ENCODE data around the gene NFIL3.

DNA sequence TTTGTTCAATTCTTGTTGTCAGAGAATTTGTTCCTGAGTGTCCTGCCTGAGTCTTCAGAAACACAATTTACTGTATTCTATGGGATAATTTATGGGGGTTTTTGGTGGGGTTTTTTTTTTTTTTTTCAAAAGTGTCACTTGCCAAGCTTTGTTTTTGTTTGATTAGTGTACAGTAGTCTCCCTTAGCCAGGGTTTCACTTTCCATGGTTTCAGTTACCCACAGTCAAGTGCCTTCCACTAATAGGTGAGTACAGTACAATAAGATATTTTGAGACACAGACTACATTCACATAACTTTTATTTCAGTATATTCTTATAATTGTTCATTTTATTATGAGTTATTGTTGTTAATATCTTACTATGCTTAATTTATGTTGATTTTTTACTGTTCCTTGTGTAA is 36.9 kb downstream of the NFIL3 start:
- TF ChIP-seq, protein P1, sequence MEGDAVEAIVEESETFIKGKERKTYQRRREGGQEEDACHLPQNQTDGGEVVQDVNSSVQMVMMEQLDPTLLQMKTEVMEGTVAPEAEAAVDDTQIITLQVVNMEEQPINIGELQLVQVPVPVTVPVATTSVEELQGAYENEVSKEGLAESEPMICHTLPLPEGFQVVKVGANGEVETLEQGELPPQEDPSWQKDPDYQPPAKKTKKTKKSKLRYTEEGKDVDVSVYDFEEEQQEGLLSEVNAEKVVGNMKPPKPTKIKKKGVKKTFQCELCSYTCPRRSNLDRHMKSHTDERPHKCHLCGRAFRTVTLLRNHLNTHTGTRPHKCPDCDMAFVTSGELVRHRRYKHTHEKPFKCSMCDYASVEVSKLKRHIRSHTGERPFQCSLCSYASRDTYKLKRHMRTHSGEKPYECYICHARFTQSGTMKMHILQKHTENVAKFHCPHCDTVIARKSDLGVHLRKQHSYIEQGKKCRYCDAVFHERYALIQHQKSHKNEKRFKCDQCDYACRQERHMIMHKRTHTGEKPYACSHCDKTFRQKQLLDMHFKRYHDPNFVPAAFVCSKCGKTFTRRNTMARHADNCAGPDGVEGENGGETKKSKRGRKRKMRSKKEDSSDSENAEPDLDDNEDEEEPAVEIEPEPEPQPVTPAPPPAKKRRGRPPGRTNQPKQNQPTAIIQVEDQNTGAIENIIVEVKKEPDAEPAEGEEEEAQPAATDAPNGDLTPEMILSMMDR (IDR thresholded peaks at IDR 0.05; ENCODE audit: poor library complexity, severe bottlenecking) = no peak
- TF ChIP-seq EP300 (conservative IDR thresholded peaks at IDR 0.05; ENCODE audit: poor library complexity, severe bottlenecking) = no peak
